Vagina (tissue), 2 donors: ENCODE measurements around the gene RBM7.

Experiments
- CTCF ChIP-seq, 3 experiments: fragments of 450-650 bp in 2 of 3; fragments of 200-600 bp in 1 of 3; sonication (generic) in 1 of 3; IDR thresholded peaks; one replicate each; pipeline ENCODE4 v1.5.1; 2017 to 2019; ENCODE audit warnings: antibody characterized with exemption in 3 of 3, mild to moderate bottlenecking in 2 of 3, moderate library complexity in 2 of 3
- POLR2A ChIP-seq, 2 donors: fragments of 450-650 bp; IDR thresholded peaks; one replicate each; pipeline ENCODE4 v1.6.1; 2017; ENCODE audit warnings: antibody characterized with exemption in 2 of 2, mild to moderate bottlenecking in 2 of 2, moderate library complexity in 2 of 2

DNA sequence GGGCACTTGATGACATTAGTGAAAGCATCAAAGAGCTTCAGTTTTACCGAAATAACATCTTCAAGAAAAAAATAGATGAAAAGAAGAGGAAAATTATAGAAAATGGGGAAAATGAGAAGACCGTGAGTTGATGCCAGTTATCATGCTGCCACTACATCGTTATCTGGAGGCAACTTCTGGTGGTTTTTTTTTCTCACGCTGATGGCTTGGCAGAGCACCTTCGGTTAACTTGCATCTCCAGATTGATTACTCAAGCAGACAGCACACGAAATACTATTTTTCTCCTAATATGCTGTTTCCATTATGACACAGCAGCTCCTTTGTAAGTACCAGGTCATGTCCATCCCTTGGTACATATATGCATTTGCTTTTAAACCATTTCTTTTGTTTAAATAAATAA is 49.4 kb downstream of the RBM7 start:
- TF ChIP-seq CTCF (IDR thresholded peaks at IDR 0.05): no peak
- no peak for TF ChIP-seq POLR2A (IDR thresholded peaks at IDR 0.05)
